Trophoblast cell (in vitro differentiated cells and primary cell): ENCODE measurements around the gene ATXN1.
A peak's percentile ranks its signal among the peaks of the same experiment; 100 is the strongest.
"Not testable (repeated sequence)": the region's sequence is repeated elsewhere in the genome, so short reads cannot be mapped to it uniquely, and the experiment has no call there.

ENCODE experiments used
- DNase-seq, 2 donors: peaks; one replicate each; pipeline ENCODE4 v3.0.0-alpha.2; 2016
- H2AFZ ChIP-seq: 2 replicates; pipeline ENCODE4 v1.6.1; 2013; ENCODE audit warnings: low read length, moderate library complexity, mild to moderate bottlenecking; ENCODE audit not compliant: insufficient read depth, poor library complexity
- H2AK5ac ChIP-seq: 2 replicates; pipeline ENCODE4 v1.6.1; 2013; ENCODE audit warnings: mild to moderate bottlenecking, low read length
- H2BK120ac ChIP-seq: 2 replicates; pipeline ENCODE4 v1.6.1; 2013; ENCODE audit warnings: low read length, mild to moderate bottlenecking, moderate library complexity; ENCODE audit not compliant: insufficient read depth, poor library complexity
- H2BK12ac ChIP-seq: 2 replicates; pipeline ENCODE4 v1.6.1; 2013; ENCODE audit warnings: mild to moderate bottlenecking, low read length, moderate library complexity
- H2BK5ac ChIP-seq: 2 replicates; pipeline ENCODE4 v1.6.1; 2013; ENCODE audit warnings: low read length, low read depth, moderate library complexity, mild to moderate bottlenecking; ENCODE audit not compliant: poor library complexity
- H3K14ac ChIP-seq: 2 replicates; pipeline ENCODE4 v1.6.1; 2013; ENCODE audit warnings: mild to moderate bottlenecking, low read length
- H3K18ac ChIP-seq: 2 replicates; pipeline ENCODE4 v1.6.1; 2013; ENCODE audit warnings: mild to moderate bottlenecking, low read length
- H3K23ac ChIP-seq: 2 replicates; pipeline ENCODE4 v1.6.1; 2013; ENCODE audit warnings: low read length
- H3K27ac ChIP-seq: 2 replicates; pipeline ENCODE4 v1.5.1; 2013; ENCODE audit warnings: low read depth, mild to moderate bottlenecking, inconsistent platforms, low read length, moderate library complexity
- H3K27me3 ChIP-seq: 2 replicates; pipeline ENCODE4 v1.6.1; 2013; ENCODE audit warnings: inconsistent platforms, mild to moderate bottlenecking, low read length, moderate library complexity; ENCODE audit not compliant: insufficient read depth
- H3K36me3 ChIP-seq, 2 experiments: 1 replicate in 1 of 2; 2 replicates in 1 of 2; pipeline ENCODE4 v1.6.1; 2013; ENCODE audit warnings: low read length in 2 of 2, mild to moderate bottlenecking in 2 of 2, moderate library complexity in 1 of 2; ENCODE audit not compliant: insufficient read depth in 2 of 2, control insufficient read depth in 1 of 2
- H3K4ac ChIP-seq: 2 replicates; pipeline ENCODE4 v1.6.1; 2013; ENCODE audit warnings: low read depth, mild to moderate bottlenecking, low read length, moderate library complexity
- H3K4me1 ChIP-seq, 2 experiments: 1 replicate in 1 of 2; 2 replicates in 1 of 2; pipeline ENCODE4 v1.6.1; 2013; ENCODE audit warnings: low read length in 2 of 2, mild to moderate bottlenecking in 2 of 2, moderate library complexity in 1 of 2; ENCODE audit not compliant: insufficient read depth in 2 of 2, control insufficient read depth in 1 of 2
- H3K4me2 ChIP-seq: 2 replicates; pipeline ENCODE4 v1.6.1; 2013; ENCODE audit warnings: inconsistent platforms, mild to moderate bottlenecking, low read length, moderate library complexity
- H3K4me3 ChIP-seq: 2 replicates; pipeline ENCODE4 v1.5.1; 2013; ENCODE audit warnings: mild to moderate bottlenecking, low read depth, low read length, inconsistent platforms
- H3K79me1 ChIP-seq: one replicate; pipeline ENCODE4 v1.6.1; 2013; ENCODE audit warnings: low read length
- H3K79me2 ChIP-seq: 2 replicates; pipeline ENCODE4 v1.6.1; 2013; ENCODE audit warnings: low read length, mild to moderate bottlenecking; ENCODE audit not compliant: control insufficient read depth, insufficient read depth, poor library complexity
- H3K9ac ChIP-seq: 2 replicates; pipeline ENCODE4 v1.6.1; 2013; ENCODE audit warnings: mild to moderate bottlenecking, low read length
- H3K9me3 ChIP-seq: 2 replicates; pipeline ENCODE4 v1.6.1; 2013; ENCODE audit warnings: low read depth, mild to moderate bottlenecking, control low read depth, inconsistent platforms, low read length; ENCODE audit not compliant: insufficient read depth
- H4K12ac ChIP-seq: 2 replicates; pipeline ENCODE4 v1.6.1; 2013; ENCODE audit warnings: low read depth, mild to moderate bottlenecking, low read length, moderate library complexity
- H4K8ac ChIP-seq: 2 replicates; pipeline ENCODE4 v1.6.1; 2013; ENCODE audit warnings: low read depth, mild to moderate bottlenecking, low read length, moderate library complexity
- H4K91ac ChIP-seq: one replicate; pipeline ENCODE4 v1.6.1; 2013; ENCODE audit warnings: low read depth, mild to moderate bottlenecking, low read length, moderate library complexity
- WGBS: extraction: QIAGEN DNeasy Blood & Tissue Kit; methylation state at CpG from one replicate; pipeline ENCODE4 v1.1.7; 2013; ENCODE audit warnings: missing lambda C conversion rate; ENCODE audit not compliant: insufficient read length, insufficient coverage; ENCODE audit errors: extremely low coverage; 5-methylcytosine and 5-hydroxymethylcytosine counted together

ATXN1 gene

GRCh38 chr6:16271428-16271827 is 489.8 kb downstream of the ATXN1 start:
- H3K4me2 ChIP-seq, result no peak overlapping the region
- H2BK5ac ChIP-seq, result no peak overlapping the region
- H3K36me3 ChIP-seq, result peaks cover 0 to 3% of the 10 kb centered on the region in 2 experiments
- H2BK12ac ChIP-seq, result no peak overlapping the region
- H4K8ac ChIP-seq, result no peak overlapping the region
- H2BK120ac ChIP-seq, result no peak overlapping the region
- H2AFZ ChIP-seq, result no peak overlapping the region
- no peak overlapping the region for H4K91ac ChIP-seq
- H3K4me1 ChIP-seq, result peaks cover 6 to 13% of the 10 kb centered on the region in 2 experiments
- WGBS, result no CpG with 5 or more reads among the region's 5 CpGs
- no peak overlapping the region for H3K18ac ChIP-seq
- no peak overlapping the region for H2AK5ac ChIP-seq
- no peak overlapping the region for H3K23ac ChIP-seq
- no peak overlapping the region for H3K4ac ChIP-seq
- no peaks in the 10 kb centered on the region for H3K79me2 ChIP-seq
- no peaks in the 10 kb centered on the region for H3K27me3 ChIP-seq
- H3K27ac ChIP-seq, result no peak overlapping the region
- H3K79me1 ChIP-seq, result peaks cover 2% of the 10 kb centered on the region
- DNase-seq, result no peak
- no peak overlapping the region for H4K12ac ChIP-seq
- H3K9ac ChIP-seq, result no peak overlapping the region
- H3K9me3 ChIP-seq, result no peaks in the 10 kb centered on the region
- H3K4me3 ChIP-seq, result no peak overlapping the region
- no peak overlapping the region for H3K14ac ChIP-seq

DNA sequence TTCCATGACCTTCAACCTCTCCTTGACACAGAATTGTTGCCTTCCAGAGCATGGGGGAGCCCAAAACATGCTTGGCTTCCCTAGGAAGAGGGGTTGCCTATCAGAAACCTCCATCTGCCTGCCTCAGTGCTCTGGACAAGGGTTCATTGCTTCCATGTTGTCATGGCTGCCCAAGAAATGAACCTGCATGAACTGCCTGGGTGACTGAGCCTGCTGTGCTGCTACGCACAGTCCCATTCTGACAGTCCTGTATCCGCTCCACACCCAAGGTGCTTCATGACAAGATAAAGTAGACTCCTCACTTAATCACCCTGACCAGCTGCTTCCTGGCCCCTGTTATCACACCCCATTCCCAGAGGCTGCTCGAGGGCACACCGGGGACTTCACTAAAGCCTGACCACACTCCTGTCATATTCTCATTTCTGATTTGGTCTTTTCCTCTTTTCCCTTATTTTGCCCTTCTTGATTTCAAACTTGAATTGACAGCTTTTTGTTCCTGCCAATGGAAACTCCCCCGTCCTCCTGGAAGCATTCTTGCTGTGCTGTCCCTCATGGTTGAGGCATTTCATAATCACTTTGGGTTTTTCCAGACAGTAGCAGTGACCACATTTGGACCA is 491.0 kb downstream of the ATXN1 start:
- Histone ChIP-seq H3K4me1 (peaks cover 6 to 13% of the 10 kb centered on the region in 2 experiments), H3K79me2 (no peaks in the 10 kb centered on the region), H3K79me1 (no peaks in the 10 kb centered on the region), H2BK12ac (no peak overlapping the region), H3K9me3 (no peaks in the 10 kb centered on the region), H2BK120ac (no peak overlapping the region), H2AK5ac (no peak overlapping the region), H3K4me3 (no peak overlapping the region), H2BK5ac (no peak overlapping the region), H4K91ac (no peak overlapping the region), H3K9ac (no peak overlapping the region), H3K36me3 (peaks cover 3% of the 10 kb centered on the region in 2 experiments), H3K4me2 (no peak overlapping the region), H3K27me3 (no peaks in the 10 kb centered on the region), H4K12ac (no peak overlapping the region), H3K27ac (no peak overlapping the region), H4K8ac (no peak overlapping the region), H3K18ac (no peak overlapping the region), H2AFZ (no peak overlapping the region), H3K14ac (no peak overlapping the region), H3K23ac (no peak overlapping the region), H3K4ac (no peak overlapping the region)
- peak in 1 of 2 donors; percentile 15 for DNase-seq
- no CpG with 5 or more reads among the region's 5 CpGs for WGBS

- not testable (repeated sequence) for H3K14ac ChIP-seq, H3K23ac ChIP-seq, H3K27me3 ChIP-seq, H3K9me3 ChIP-seq, H3K9ac ChIP-seq, H3K4ac ChIP-seq, H3K36me3 ChIP-seq, H2AFZ ChIP-seq, H3K4me3 ChIP-seq, H4K12ac ChIP-seq, H3K4me2 ChIP-seq, H4K91ac ChIP-seq, H2BK120ac ChIP-seq, H3K79me1 ChIP-seq, H2BK12ac ChIP-seq, H4K8ac ChIP-seq, H2AK5ac ChIP-seq, H3K79me2 ChIP-seq, DNase-seq, H2BK5ac ChIP-seq, H3K27ac ChIP-seq, H3K18ac ChIP-seq
- peaks cover 6 to 13% of the 10 kb centered on the region in 2 experiments for H3K4me1 ChIP-seq
- WGBS, result no CpG with 5 or more reads among the region's 7 CpGs
Measured at GRCh38 chr6:16269442-16270070, 491.7 kb downstream of the ATXN1 start.

- no peaks in the 10 kb centered on the region for H3K79me1 ChIP-seq
- no peak overlapping the region for H2AFZ ChIP-seq
- H3K18ac ChIP-seq, result no peak overlapping the region
- no peak overlapping the region for H3K14ac ChIP-seq
- H3K23ac ChIP-seq, result no peak overlapping the region
- no peak overlapping the region for H4K8ac ChIP-seq
- no peaks in the 10 kb centered on the region for H3K9me3 ChIP-seq
- H2BK5ac ChIP-seq, result no peak overlapping the region
- no peak overlapping the region for H3K4me3 ChIP-seq
- no peak overlapping the region for H2AK5ac ChIP-seq
- H2BK120ac ChIP-seq, result no peak overlapping the region
- H3K27me3 ChIP-seq, result no peaks in the 10 kb centered on the region
- H3K79me2 ChIP-seq, result no peaks in the 10 kb centered on the region
- no peak overlapping the region for H3K9ac ChIP-seq
- DNase-seq, result peak; percentile 97 to 98
- peaks cover 0 to 7% of the 10 kb centered on the region in 2 experiments for H3K4me1 ChIP-seq
- H3K27ac ChIP-seq, result no peak overlapping the region
- peaks cover 3% of the 10 kb centered on the region in 2 experiments for H3K36me3 ChIP-seq
- WGBS, result no CpG with 5 or more reads among the region's 23 CpGs
- H4K12ac ChIP-seq, result no peak overlapping the region
- no peak overlapping the region for H2BK12ac ChIP-seq
- H4K91ac ChIP-seq, result no peak overlapping the region
- H3K4ac ChIP-seq, result no peak overlapping the region
- no peak overlapping the region for H3K4me2 ChIP-seq
Measured at GRCh38 chr6:16267428-16268263, 493.6 kb downstream of the ATXN1 start.
